ENCODE measurements around the gene SPO11. TPM values are rescaled to one million over a fixed set of nuclear protein-coding genes. Genes with fewer than 3 reads are reported as not detected.
"Not testable (repeated sequence)": the region's sequence is repeated elsewhere in the genome, so short reads cannot be mapped to it uniquely, and the experiment has no call there.

The SPO11 gene
- polyA plus RNA-seq, 1 donor (not counting 4 experiments of a cell fraction or from before 2014, with no cell fraction given): not detected

DNA sequence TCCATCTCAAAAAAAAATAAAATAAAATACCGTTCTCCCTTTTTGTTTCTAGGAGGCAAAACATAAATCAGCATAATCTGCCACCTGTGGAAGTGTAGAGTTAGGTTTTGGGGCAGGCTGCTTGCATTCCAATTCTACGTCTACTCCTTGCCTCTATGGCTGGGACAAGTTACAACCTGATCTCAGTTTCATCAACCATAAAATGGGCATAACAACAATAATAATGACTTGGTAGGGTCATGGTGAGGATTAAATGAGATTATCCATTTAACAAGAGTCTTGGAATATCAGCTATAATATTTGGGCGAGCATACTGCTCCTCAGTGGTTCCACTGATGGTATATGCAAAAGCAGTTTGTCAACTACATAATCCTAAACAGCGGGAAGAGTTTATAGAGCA is 17.8 kb downstream of the SPO11 start:
- FAIRE-seq: no peak

DNA sequence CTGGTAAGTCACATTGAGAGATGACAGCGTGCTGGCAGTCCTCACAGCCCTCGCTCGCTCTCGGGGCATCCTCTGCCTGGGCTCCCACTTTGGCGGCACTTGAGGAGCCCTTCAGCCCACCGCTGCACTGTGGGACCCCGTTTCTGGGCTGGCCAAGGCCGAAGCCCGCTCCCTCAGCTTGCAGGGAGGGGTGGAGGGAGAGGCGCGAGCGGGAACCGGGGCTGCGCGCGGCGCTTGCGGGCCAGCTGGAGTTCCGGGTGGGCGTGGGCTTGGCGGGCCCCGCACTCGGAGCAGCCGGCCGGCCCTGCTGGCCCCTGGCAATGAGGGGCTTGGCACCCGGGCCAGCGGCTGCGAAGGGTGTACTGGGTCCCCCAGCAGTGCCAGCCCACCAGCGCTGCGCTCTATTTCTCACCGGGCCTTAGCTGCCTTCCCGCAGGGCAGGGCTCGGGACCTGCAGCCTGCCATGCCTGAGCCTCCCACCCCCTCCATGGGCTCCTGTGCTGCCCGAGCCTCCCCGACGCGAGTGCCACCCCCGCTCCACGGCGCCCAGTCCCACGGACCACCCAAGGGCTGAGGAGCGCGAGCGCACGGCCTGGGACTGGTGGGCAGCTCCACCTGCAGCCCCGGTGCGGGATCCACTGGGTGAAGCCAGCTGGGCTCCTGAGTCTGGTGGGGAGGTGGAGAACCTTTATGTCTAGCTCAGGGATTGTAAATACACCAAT is 18.8 kb downstream of the SPO11 start:
- not testable (repeated sequence) for FAIRE-seq; H3K27me3 ChIP-seq (ENCODE audit: control insufficient read depth, extremely low read depth, insufficient read depth, low read length); H3K9me3 ChIP-seq (ENCODE audit: control insufficient read depth, low read depth, low read length); H3K27ac ChIP-seq (ENCODE audit: control insufficient read depth, insufficient read depth, low read length); H3K9ac ChIP-seq (ENCODE audit: control insufficient read depth, extremely low read depth, insufficient read depth, low read length); H3K4me3 ChIP-seq (ENCODE audit: control insufficient read depth in 2 of 3, extremely low read depth in 1 of 3, insufficient read depth in 2 of 3, low read depth in 1 of 3, low read length in 3 of 3); H3K4me2 ChIP-seq (ENCODE audit: control insufficient read depth, extremely low read depth, insufficient read depth, low read depth, low read length); DNase-seq (ENCODE audit: low read depth, low spot score); H3K36me3 ChIP-seq (ENCODE audit: control insufficient read depth in 2 of 2, extremely low read depth in 1 of 2, insufficient read depth in 2 of 2, low read length in 2 of 2); H3K9me1 ChIP-seq (ENCODE audit: control insufficient read depth, extremely low read depth, insufficient read depth, low read length); H4K20me1 ChIP-seq (ENCODE audit: control insufficient read depth, extremely low read depth, insufficient read depth, low read length); H2AFZ ChIP-seq (ENCODE audit: control insufficient read depth, low read length)
- dilution Hi-C loops (cut with MboI; ENCODE audit: extremely low pct_ligation_motif_present, low sequenced_read_pairs): loop anchor here (25.0 kb wide), 1 partner anchor 261 kb away; no protein-coding TSS in a partner anchor
- Histone ChIP-seq H3K79me2 (ENCODE audit: control insufficient read depth, insufficient read depth, low read length) (peaks cover 23% of the 10 kb centered on the region), H3K4me1 (ENCODE audit: control insufficient read depth, extremely low read depth, insufficient read depth, low read length) (peaks cover 11% of the 10 kb centered on the region)

More for the DNA sequence above, 17.8 kb downstream of the SPO11 start:
- no peak overlapping the region for H3K9ac ChIP-seq (ENCODE audit: control insufficient read depth, extremely low read depth, insufficient read depth, low read length)
- no peak for TF ChIP-seq EZH2 (IDR thresholded peaks at IDR 0.05; ENCODE audit: low read length)
- TF ChIP-seq, protein P1, sequence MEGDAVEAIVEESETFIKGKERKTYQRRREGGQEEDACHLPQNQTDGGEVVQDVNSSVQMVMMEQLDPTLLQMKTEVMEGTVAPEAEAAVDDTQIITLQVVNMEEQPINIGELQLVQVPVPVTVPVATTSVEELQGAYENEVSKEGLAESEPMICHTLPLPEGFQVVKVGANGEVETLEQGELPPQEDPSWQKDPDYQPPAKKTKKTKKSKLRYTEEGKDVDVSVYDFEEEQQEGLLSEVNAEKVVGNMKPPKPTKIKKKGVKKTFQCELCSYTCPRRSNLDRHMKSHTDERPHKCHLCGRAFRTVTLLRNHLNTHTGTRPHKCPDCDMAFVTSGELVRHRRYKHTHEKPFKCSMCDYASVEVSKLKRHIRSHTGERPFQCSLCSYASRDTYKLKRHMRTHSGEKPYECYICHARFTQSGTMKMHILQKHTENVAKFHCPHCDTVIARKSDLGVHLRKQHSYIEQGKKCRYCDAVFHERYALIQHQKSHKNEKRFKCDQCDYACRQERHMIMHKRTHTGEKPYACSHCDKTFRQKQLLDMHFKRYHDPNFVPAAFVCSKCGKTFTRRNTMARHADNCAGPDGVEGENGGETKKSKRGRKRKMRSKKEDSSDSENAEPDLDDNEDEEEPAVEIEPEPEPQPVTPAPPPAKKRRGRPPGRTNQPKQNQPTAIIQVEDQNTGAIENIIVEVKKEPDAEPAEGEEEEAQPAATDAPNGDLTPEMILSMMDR (optimal IDR thresholded peaks at IDR 0.05 in 1 of 3, IDR thresholded peaks at IDR 0.05 in 1 of 3, conservative IDR thresholded peaks at IDR 0.05 in 1 of 3; ENCODE audit: extremely low read depth in 1 of 3, insufficient read depth in 2 of 3, low read length in 3 of 3): no peak
- peaks cover 7% of the 10 kb centered on the region for H3K4me1 ChIP-seq (ENCODE audit: control insufficient read depth, extremely low read depth, insufficient read depth, low read length)
- no peak overlapping the region for H3K4me3 ChIP-seq (ENCODE audit: control insufficient read depth in 2 of 3, extremely low read depth in 1 of 3, insufficient read depth in 2 of 3, low read depth in 1 of 3, low read length in 3 of 3)
- no peak overlapping the region for H3K27ac ChIP-seq (ENCODE audit: control insufficient read depth, insufficient read depth, low read length)
- peaks cover 13% of the 10 kb centered on the region for H3K79me2 ChIP-seq (ENCODE audit: control insufficient read depth, insufficient read depth, low read length)
- no peaks in the 10 kb centered on the region for H4K20me1 ChIP-seq (ENCODE audit: control insufficient read depth, extremely low read depth, insufficient read depth, low read length)
- H3K36me3 ChIP-seq (ENCODE audit: control insufficient read depth in 2 of 2, extremely low read depth in 1 of 2, insufficient read depth in 2 of 2, low read length in 2 of 2): no peaks in the 10 kb centered on the region
- no peaks in the 10 kb centered on the region for H3K9me1 ChIP-seq (ENCODE audit: control insufficient read depth, extremely low read depth, insufficient read depth, low read length)
- no peak overlapping the region for H3K4me2 ChIP-seq (ENCODE audit: control insufficient read depth, extremely low read depth, insufficient read depth, low read depth, low read length)
- H2AFZ ChIP-seq (ENCODE audit: control insufficient read depth, low read length): no peak overlapping the region
- dilution Hi-C loops (cut with MboI; ENCODE audit: extremely low pct_ligation_motif_present, low sequenced_read_pairs): loop anchor here (25.0 kb wide), 1 partner anchor 260 kb away; no protein-coding TSS in a partner anchor
- no peaks in the 10 kb centered on the region for H3K27me3 ChIP-seq (ENCODE audit: control insufficient read depth, extremely low read depth, insufficient read depth, low read length)
- DNase-seq (ENCODE audit: low read depth, low spot score): no peak
- H3K9me3 ChIP-seq (ENCODE audit: control insufficient read depth, low read depth, low read length): no peaks in the 10 kb centered on the region

DNA sequence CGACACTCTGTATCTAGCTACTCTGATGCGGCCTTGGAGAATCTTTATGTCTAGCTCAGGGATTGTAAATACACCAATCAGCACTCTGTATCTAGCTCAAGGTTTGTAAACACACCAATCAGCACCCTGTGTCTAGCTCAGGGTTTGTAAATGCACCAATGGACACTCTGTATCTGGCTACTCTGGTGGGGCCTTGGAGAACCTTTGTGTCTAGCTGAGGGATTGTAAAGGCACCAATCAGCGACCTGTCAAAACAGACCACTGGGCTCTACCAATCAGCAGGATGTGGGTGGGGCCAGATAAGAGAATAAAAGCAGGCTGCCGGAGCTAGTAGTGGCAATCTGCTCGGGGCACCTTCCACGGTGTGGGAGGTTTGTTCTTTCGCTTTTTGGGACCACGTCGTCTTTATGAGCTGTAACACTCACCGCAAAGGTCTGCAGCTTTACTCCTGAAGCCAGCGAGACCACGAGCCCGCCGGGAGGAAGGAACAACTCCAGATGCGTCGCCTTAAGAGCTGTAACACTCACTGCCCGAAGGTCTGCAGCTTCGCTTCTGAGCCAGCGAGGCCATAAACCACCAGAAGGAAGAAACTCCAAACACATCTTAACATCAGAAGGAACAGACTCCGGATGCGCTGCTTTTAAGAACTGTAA is 19.4 kb downstream of the SPO11 start:
- H3K4me2 ChIP-seq (ENCODE audit: control insufficient read depth, extremely low read depth, insufficient read depth, low read depth, low read length); FAIRE-seq; H3K27me3 ChIP-seq (ENCODE audit: control insufficient read depth, extremely low read depth, insufficient read depth, low read length); H3K9ac ChIP-seq (ENCODE audit: control insufficient read depth, extremely low read depth, insufficient read depth, low read length); H3K4me3 ChIP-seq (ENCODE audit: control insufficient read depth in 2 of 3, extremely low read depth in 1 of 3, insufficient read depth in 2 of 3, low read depth in 1 of 3, low read length in 3 of 3); DNase-seq (ENCODE audit: low read depth, low spot score); H3K9me1 ChIP-seq (ENCODE audit: control insufficient read depth, extremely low read depth, insufficient read depth, low read length); H3K9me3 ChIP-seq (ENCODE audit: control insufficient read depth, low read depth, low read length); H2AFZ ChIP-seq (ENCODE audit: control insufficient read depth, low read length); H4K20me1 ChIP-seq (ENCODE audit: control insufficient read depth, extremely low read depth, insufficient read depth, low read length); H3K27ac ChIP-seq (ENCODE audit: control insufficient read depth, insufficient read depth, low read length): not testable (repeated sequence)
- peaks cover 11% of the 10 kb centered on the region for H3K4me1 ChIP-seq (ENCODE audit: control insufficient read depth, extremely low read depth, insufficient read depth, low read length)
- H3K36me3 ChIP-seq (ENCODE audit: control insufficient read depth in 2 of 2, extremely low read depth in 1 of 2, insufficient read depth in 2 of 2, low read length in 2 of 2): peaks cover 5 to 13% of the 10 kb centered on the region in 2 experiments
- dilution Hi-C loops (cut with MboI; ENCODE audit: extremely low pct_ligation_motif_present, low sequenced_read_pairs): loop anchor here (25.0 kb wide), 1 partner anchor 262 kb away; no protein-coding TSS in a partner anchor
- H3K79me2 ChIP-seq (ENCODE audit: control insufficient read depth, insufficient read depth, low read length): peaks cover 29% of the 10 kb centered on the region
